Hematopoietic multipotent progenitor cell treated with erythropoietin and hydrocortisone succinate and interleukin-3 and kit ligand, for 15 days (in vitro differentiated cells): ENCODE data around the gene AFTPH.

ENCODE experiments used
- DNase-seq: peaks from one replicate; pipeline ENCODE4 v3.0.0-alpha.2; 2015; ENCODE audit warnings: low spot score

Gene AFTPH

DNA sequence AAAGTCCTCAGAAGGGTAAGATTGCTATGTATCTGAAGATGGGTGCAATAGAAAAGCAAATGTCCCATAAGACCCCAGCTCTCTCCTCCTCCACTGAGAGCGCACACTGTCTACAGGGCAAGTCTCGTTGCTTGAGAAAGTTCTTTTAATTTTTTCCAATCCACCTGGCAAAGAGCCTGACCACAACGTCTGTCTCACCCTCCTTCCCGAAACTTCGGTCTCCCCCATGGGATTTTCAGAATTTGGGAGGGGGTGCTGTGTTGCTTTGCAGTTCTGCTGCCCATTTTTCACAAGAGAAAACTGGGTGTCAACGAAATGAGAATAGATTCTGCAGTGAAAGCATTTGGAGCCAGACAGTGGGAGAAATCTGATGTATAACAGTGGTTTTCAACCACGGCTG lies 89.1 kb downstream of the AFTPH start:
- no peak for DNase-seq

DNA sequence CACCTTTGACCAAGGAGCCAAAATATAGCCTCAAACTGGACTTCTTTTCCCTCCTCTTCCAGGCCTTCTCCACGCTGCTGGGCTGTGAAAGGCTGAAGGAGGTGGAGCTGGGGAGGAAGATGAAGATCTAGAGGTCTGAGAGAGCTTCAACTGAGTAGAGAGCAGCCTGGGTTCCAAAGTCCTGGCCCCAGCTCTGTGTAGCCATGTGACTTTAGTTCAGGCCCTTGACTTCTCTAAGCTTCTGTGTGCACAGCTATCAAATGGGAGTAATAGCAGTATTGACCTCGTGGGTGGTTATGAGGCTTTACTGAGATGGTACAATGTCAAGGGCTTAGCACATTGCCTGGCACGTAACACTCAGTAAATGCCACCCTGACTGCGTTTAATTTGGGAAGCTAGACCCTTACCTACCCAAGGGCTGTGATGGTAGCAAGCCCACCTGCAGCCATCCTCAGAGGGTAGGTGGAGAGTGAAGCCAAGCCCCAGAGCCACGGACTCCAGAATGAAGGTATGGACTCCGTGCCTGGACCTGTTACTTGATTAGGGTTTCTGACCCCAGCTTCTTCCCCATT lies 91.2 kb downstream of the AFTPH start:
- DNase-seq: no peak

DNA sequence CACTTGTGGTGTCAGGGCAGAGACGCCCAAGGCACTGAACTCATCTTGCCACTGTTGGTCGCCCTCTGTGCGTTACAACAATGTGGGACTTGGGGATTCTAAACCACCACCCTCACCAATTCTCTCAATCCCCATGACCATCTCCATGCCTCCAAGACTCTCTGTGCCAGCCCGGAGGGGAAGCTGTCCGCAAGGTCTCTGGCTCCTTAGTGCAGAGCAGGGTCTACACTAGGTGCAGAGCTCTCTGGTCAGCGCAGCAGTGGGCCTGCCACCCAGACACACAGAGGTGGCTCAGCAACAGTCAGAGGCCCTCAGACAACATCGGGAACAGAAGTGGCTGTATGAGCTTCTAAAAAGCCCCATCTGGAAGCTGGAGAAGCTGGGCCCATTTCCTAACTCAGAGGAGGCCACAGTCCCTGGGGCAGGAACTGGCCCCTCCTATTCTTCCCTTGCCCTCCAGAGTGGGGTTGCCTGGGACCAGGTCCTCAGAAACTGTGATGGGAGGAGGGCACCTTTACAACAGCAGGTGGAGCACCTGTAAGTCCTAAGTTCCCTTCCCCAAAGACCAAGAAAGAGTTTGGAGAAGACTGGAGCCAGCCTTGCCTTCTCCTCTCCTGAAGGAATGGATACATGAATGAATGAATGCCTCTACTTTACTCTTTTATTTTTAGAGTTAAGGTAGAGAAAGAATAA lies 91.9 kb downstream of the AFTPH start:
- no peak for DNase-seq

GRCh38 chr2:64617631-64618151 lies 93.6 kb downstream of the AFTPH start:
- DNase-seq: no peak

- no peak for DNase-seq
Measured at GRCh38 chr2:64620661-64621060, 96.5 kb downstream of the AFTPH start.

GRCh38 chr2:64622443-64623241 lies 98.5 kb downstream of the AFTPH start:
- no peak for DNase-seq

- DNase-seq: no peak
Measured at GRCh38 chr2:64623242-64623850, 99.2 kb downstream of the AFTPH start.

- no peak for DNase-seq
Measured at GRCh38 chr2:64624108-64624610, 100.0 kb downstream of the AFTPH start.

GRCh38 chr2:64624862-64625261 lies 100.7 kb downstream of the AFTPH start:
- DNase-seq: no peak

DNA sequence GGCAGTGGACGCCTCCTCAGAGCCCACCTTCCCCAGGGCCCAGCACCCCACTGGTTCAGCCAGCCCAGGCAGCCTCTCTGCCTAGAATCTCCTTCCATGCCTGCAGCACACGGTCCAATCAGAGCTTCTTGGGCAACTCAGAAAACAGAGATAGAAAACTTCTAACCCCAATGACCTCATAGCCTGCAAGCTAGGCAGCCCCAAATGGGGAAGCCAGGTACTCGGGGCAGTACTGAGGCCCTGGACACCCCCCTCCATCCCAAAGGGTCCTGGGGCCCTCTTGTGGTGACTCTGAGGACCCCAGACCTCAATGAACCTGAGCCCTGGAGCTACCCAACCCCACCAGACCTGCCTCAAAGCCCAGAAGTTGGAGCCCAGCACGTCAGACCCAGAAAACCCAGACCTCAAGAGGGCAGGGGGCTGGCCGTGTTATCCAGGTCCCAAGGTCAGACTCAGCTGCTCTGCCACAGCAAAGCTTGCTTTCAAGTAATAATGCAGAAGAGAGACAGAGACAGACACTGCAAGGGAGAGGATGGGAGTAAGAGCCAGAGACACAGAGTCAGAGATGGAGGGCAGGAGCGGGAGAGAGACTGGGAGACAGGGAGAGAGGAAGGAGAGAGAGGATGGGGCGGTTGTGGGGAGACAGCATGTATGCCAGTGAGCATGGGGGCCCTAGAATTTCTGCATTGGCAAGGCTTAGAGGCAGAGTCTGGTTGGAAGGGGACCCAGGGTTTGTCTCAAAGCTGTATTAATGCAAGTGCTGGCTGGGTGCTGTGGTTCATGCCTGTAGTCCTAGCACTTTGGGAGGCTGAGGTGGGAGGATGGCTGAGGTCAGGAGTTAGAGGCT lies 101.4 kb downstream of the AFTPH start:
- no peak for DNase-seq

GRCh38 chr2:64626146-64626809 lies 102.2 kb downstream of the AFTPH start:
- no peak for DNase-seq

DNA sequence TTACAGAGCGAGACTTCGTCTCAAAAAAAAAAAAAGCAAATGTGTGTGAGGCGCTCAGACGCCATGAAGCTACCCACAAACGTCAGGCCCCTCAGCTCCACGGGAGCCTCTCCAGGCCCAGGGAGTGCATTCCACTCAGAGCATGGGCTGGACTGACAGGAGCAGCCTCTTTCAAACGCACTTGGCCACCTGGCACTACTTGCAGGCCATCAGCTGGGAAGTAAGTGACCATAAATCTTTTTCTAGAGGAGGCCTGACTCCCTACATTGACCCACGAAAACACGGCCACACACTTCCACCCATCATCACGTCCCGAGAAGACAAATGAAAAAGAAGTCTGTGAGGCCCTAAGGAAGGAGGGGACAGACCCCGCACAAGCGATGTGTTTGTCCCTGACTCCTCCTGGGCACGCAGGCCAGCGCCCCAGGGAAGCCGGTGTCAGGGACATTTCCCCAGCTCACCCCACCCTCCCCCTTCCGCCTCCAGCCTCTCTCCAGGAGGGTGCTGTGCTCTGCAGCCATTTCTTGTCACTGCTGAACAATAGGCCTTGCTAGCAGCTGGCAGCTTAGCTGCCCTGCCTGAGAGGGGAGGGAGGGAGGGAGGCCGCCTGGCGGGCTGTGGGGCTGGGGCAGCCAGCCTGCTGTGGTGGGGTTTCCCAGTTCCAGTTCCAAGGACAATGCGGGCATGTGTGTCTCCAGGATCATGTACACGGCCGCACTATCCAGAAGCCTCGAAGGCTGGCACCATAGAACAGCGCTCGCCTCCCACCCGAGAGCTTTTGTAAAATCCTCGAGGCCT lies 103.0 kb downstream of the AFTPH start:
- DNase-seq: no peak

DNA sequence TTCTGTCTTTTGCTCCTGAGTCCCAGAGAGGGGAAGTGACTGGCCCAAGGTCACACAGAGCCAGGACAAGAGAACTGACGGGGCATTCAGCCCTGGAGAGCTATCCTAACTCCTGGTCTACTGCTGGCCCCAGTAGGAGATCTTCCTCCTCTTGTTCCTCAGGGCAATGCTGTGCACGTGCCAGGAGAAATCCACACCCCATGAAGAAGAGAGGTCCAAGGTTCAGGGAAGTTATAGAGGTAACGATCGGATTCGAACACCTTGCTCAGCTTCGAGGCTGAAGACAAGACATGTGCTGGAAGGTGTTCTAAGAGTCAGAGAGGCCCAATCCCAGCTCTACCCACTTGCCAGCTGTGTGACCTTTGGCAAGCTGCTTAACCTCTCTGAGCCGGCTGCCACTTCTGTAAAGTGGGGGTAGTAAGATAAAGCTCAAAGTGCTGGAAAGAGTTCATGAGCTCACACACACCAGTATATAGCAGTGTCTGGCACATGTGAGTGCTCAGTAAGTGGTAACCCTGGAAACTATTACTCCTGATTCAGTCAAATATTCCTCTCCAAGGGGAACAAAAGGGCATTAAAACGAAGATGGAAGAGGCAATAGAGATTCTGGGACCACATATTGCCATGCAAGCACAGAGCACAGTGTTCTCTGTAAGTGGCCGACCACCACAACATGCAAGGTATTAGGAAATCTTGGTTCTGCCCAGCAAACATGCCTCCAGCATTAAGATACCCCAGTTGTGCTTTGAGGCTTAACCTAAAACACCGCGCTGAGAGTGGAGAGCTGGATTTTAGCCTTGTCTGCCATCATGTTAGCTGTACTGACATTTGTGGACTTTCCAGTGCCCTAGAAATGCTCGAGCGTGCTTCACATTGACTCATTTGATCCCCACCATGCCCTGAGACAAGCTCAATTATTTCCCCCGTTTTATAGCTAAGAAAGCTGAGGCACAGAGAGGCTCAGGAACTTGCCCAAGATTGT lies 104.0 kb downstream of the AFTPH start:
- DNase-seq: no peak

DNA sequence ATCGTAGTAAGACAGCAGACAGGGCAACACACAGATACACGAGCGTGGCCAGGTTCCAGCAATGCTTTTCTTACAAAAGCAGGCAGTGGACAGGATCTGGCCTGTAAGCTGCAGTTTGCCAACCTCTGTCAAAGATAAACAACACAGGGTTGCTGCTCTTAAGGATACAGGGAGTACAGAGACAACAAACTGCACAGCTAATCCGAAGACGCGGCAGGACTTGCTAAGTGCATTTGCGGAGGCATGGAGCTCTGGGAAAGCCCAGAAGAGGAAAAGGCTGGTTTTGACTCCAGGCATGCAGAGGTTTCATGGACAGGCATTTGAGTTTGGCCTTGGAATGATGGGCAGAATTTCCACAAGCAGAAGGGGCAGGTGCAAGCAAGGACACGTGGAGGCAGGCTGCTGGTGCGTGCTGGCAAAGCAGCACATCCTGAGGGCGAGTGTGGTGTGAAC lies 105.2 kb downstream of the AFTPH start:
- no peak for DNase-seq

- no peak for DNase-seq
Measured at GRCh38 chr2:64629875-64630274, 105.7 kb downstream of the AFTPH start.

DNA sequence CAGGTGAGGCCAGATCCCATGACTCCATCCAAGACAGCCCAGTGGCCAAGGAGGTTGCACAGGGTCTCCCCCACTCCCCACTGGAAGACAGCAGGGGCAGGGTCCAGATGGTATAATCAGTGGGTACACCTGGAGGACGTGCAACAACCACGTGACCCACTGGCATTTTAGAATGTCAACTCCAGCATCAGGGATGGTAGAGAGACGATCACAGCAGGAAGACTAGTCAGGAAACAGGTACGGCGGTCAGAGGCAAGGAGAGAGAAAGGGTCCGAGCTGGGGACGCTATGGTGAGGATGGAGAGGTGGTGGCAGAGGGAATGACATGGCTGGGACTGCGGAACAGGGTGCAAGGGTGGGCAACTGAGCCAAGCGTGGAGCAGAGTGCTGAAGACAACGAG lies 106.6 kb downstream of the AFTPH start:
- no peak for DNase-seq

DNA sequence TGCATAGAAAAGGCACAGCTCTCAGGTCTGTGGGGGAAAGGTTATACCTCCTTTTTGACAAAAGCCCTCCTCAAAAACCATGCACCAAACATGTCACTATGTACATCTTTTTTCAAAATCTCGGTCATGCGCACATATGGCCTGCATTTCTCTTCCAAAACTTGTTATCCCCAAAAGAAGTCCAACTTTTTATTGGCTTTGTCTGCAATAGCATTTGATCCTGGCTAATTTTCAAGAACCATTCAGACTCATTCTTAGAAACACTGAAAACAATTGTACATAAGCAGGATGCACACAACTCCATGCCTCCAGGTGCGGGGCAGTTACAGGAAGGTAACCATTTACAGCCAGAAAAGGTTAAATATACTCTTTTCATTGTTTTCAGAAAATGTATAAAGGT lies 107.6 kb downstream of the AFTPH start:
- no peak for DNase-seq
